Urinary bladder (tissue), 4 donors: ENCODE measurements around the gene VTI1A. TPM values are rescaled to one million over a fixed set of nuclear protein-coding genes. Genes with fewer than 3 reads are reported as not detected.
"Not testable (repeated sequence)": the region's sequence is repeated elsewhere in the genome, so short reads cannot be mapped to it uniquely, and the experiment has no call there.

Experiments
- DNase-seq: peaks from one replicate; pipeline ENCODE4 v3.0.0-alpha.2; 2015; ENCODE audit errors: extremely low spot score
- H3K27ac ChIP-seq: one replicate; pipeline ENCODE4 v1.5.1; 2013; ENCODE audit warnings: low read depth, mild to moderate bottlenecking, moderate library complexity
- H3K36me3 ChIP-seq: one replicate; pipeline ENCODE4 v1.6.1; 2013; ENCODE audit warnings: mild to moderate bottlenecking, moderate library complexity; ENCODE audit not compliant: insufficient read depth
- H3K4me1 ChIP-seq: one replicate; pipeline ENCODE4 v1.6.1; 2013; ENCODE audit warnings: mild to moderate bottlenecking, moderate library complexity; ENCODE audit not compliant: insufficient read depth
- H3K4me3 ChIP-seq: one replicate; pipeline ENCODE4 v1.5.1; 2013; ENCODE audit warnings: low read depth, low read length
- WGBS: extraction: QIAGEN DNeasy Blood & Tissue Kit; methylation state at CpG from one replicate; pipeline ENCODE4 v1.1.7; 2013; 5-methylcytosine and 5-hydroxymethylcytosine counted together
- polyA plus RNA-seq: library from polyadenylated mRNA; stranded (reverse); fragments of 200-250 nt; gene quantifications from one replicate; pipeline ENCODE4 v1.2.3, GENCODE V29; 2013
- total RNA-seq: library from RNA; depleted of rRNA; stranded (reverse); fragments of >200 nt; gene quantifications from one replicate; pipeline ENCODE4 v1.2.3, GENCODE V29; 2014
- donor health status: healthy with polysubstance abuse.
- donor health status: healthy.

VTI1A gene
- total and polyA plus RNA-seq, 2 donors = 13.1 to 42.4 TPM

- Histone ChIP-seq H3K27ac (no peak overlapping the region), H3K36me3 (no peaks in the 10 kb centered on the region), H3K4me1 (no peaks in the 10 kb centered on the region), H3K4me3 (no peak overlapping the region)
- no peak for DNase-seq
- 84% methylated on average over 3 of the region's 3 CpGs for WGBS
These were observed 79.1 kb downstream of the VTI1A start for GRCh38 chr10:112526139-112526538.

- H3K27ac ChIP-seq = no peak overlapping the region
- 54% methylated on average over 10 of the region's 10 CpGs for WGBS
- no peak for DNase-seq
- no peaks in the 10 kb centered on the region for H3K4me1 ChIP-seq
- H3K4me3 ChIP-seq = no peak overlapping the region
- H3K36me3 ChIP-seq = no peaks in the 10 kb centered on the region
These were observed 79.9 kb downstream of the VTI1A start for GRCh38 chr10:112526906-112527305.

- no peak overlapping the region for H3K4me3 ChIP-seq
- 68% methylated on average over 1 of the region's 1 CpG for WGBS
- H3K27ac ChIP-seq = no peak overlapping the region
- DNase-seq = no peak
- H3K36me3 ChIP-seq = no peaks in the 10 kb centered on the region
- no peaks in the 10 kb centered on the region for H3K4me1 ChIP-seq
These were observed 81.2 kb downstream of the VTI1A start for GRCh38 chr10:112528235-112528634.

DNA sequence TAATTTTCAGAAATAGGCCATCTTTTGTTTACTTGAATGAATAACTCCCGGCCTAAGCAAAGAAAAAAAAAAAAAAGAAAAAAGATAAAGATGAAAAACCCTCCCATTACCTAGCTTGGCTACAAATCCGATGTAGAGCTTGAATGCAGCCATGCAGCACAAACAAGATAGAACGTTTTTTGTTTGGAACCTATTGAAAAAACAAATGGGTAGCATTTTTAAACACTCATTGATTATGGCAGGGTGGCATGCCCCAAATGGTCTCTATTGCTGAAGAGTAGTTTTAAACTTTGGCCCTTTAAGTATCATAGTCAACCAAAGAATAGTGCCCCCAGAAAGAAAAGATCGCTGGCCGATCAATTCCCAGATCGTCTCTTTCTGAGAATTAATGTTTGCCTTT, 84.4 kb downstream of the VTI1A start:
- H3K4me1 ChIP-seq = no peaks in the 10 kb centered on the region
- 60% methylated on average over 6 of the region's 6 CpGs for WGBS
- no peak overlapping the region for H3K4me3 ChIP-seq
- H3K36me3 ChIP-seq = no peaks in the 10 kb centered on the region
- no peak for DNase-seq
- H3K27ac ChIP-seq = peak overlapping the region; percentile 23

- H3K4me1 ChIP-seq = no peaks in the 10 kb centered on the region
- 55% methylated on average over 6 of the region's 6 CpGs for WGBS
- H3K27ac ChIP-seq = no peak overlapping the region
- no peak for DNase-seq
- no peaks in the 10 kb centered on the region for H3K36me3 ChIP-seq
- H3K4me3 ChIP-seq = peak overlapping the region; percentile 4
These were observed 85.2 kb downstream of the VTI1A start for GRCh38 chr10:112532189-112532588.

GRCh38 chr10:112532956-112533355, 85.9 kb downstream of the VTI1A start:
- H3K4me1 ChIP-seq = no peaks in the 10 kb centered on the region
- DNase-seq = no peak
- H3K36me3 ChIP-seq = no peaks in the 10 kb centered on the region
- 69% methylated on average over 2 of the region's 2 CpGs for WGBS
- H3K4me3 ChIP-seq = no peak overlapping the region
- peak overlapping the region; percentile 10 for H3K27ac ChIP-seq

GRCh38 chr10:112533916-112534315, 86.9 kb downstream of the VTI1A start:
- 67% methylated on average over 1 of the region's 1 CpG for WGBS
- no peaks in the 10 kb centered on the region for H3K36me3 ChIP-seq

GRCh38 chr10:112535531-112535951, 88.5 kb downstream of the VTI1A start:
- Histone ChIP-seq H3K4me1 (no peaks in the 10 kb centered on the region), H3K4me3 (no peak overlapping the region), H3K27ac (no peak overlapping the region), H3K36me3 (no peaks in the 10 kb centered on the region)
- DNase-seq = no peak
- WGBS = 46% methylated on average over 3 of the region's 3 CpGs

More at GRCh38 chr10:112533916-112534315, 86.9 kb downstream of the VTI1A start:
- Histone ChIP-seq H3K4me3 (no peak overlapping the region), H3K27ac (no peak overlapping the region), H3K4me1 (no peaks in the 10 kb centered on the region)
- DNase-seq = no peak

DNA sequence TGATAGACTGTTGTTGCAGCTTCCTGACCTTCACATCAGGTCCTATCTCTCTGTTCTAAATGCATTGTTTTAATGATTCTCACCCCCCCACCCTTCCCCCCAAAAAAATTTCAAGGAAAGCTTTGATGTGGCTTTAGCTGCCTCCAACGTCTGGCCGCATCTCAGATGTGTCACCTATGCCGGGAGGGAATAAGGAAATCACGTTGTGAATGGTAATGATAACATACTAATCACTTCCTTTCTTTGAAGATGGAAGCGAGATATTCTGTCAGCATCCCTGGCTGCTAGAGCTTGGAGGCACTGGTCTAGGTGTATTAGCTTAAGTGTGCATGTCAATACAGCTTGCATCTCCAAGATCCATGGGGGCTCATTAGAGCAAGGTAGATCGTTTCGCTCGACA, 89.6 kb downstream of the VTI1A start:
- no peak overlapping the region for H3K27ac ChIP-seq
- no peak overlapping the region for H3K4me3 ChIP-seq
- WGBS = 92% methylated on average over 8 of the region's 8 CpGs
- no peak for DNase-seq
- no peaks in the 10 kb centered on the region for H3K36me3 ChIP-seq
- no peaks in the 10 kb centered on the region for H3K4me1 ChIP-seq

DNA sequence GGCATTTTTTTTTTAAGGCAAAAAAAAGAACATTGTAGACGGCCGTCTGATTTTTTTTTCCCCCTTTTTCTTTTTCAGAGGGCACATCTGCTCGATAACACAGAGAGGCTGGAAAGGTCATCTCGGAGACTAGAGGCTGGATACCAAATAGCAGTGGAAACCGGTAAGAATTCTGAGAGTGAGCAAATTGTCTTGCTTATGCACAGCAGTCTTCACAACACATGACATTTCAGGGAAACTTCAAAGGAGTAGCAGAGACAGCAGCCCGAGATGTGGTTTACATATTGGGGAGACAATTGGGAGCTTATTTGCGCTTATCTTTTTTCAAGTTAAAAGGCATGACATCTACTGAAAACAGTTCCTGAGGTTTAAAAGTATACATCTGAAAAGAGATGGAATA, 91.2 kb downstream of the VTI1A start:
- H3K36me3 ChIP-seq = no peaks in the 10 kb centered on the region
- no peak for DNase-seq
- WGBS = 90% methylated on average over 7 of the region's 7 CpGs
- no peak overlapping the region for H3K27ac ChIP-seq
- no peak overlapping the region for H3K4me3 ChIP-seq
- no peaks in the 10 kb centered on the region for H3K4me1 ChIP-seq

DNA sequence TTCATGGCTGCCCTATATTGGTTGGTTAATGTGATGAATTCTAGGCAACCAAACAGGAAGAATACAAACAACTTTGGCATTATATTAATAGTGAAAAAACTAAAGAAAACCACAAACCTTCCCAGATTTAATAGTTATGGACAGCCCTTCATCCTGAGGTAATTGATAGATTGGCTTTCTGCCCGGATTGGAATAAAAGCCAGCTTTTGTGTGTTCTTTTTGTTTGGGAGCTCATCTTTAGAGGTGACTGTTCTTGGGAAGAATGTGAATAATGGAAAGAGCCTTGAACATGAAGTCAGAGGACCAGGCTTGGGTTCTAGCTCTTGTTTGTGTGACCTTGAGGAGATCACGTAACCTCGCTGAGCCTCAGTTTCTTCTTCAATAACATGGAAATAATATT, 92.3 kb downstream of the VTI1A start:
- DNase-seq = no peak
- H3K27ac ChIP-seq = no peak overlapping the region
- no peaks in the 10 kb centered on the region for H3K4me1 ChIP-seq
- WGBS = 96% methylated on average over 3 of the region's 3 CpGs
- no peaks in the 10 kb centered on the region for H3K36me3 ChIP-seq
- no peak overlapping the region for H3K4me3 ChIP-seq

GRCh38 chr10:112542823-112543222, 95.8 kb downstream of the VTI1A start:
- not testable (repeated sequence) for H3K4me3 ChIP-seq, H3K27ac ChIP-seq, H3K36me3 ChIP-seq, DNase-seq, H3K4me1 ChIP-seq
- WGBS = 95% methylated on average over 5 of the region's 5 CpGs

DNA sequence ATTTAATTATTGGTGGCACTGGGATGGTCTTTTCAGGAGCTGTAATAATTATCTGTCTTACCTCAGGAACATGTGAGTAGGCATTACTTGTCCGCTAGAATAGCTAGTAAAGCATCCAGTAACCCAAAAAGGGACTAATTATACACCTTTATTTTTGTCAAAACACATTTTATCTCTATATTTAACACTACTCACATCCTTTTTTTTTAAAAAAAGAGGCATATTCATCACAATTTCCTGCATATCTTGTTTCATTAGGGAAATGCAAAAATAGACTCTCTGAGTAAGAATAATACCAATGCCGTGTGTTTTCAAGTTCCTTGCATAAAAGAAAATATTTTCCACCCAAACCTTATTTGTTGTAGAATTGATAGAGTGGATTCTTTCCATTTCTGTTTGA, 99.5 kb downstream of the VTI1A start:
- Histone ChIP-seq H3K4me3 (no peak overlapping the region), H3K27ac (no peak overlapping the region), H3K4me1 (no peaks in the 10 kb centered on the region), H3K36me3 (no peaks in the 10 kb centered on the region)
- WGBS = 85% methylated on average over 2 of the region's 2 CpGs
- DNase-seq = no peak

DNA sequence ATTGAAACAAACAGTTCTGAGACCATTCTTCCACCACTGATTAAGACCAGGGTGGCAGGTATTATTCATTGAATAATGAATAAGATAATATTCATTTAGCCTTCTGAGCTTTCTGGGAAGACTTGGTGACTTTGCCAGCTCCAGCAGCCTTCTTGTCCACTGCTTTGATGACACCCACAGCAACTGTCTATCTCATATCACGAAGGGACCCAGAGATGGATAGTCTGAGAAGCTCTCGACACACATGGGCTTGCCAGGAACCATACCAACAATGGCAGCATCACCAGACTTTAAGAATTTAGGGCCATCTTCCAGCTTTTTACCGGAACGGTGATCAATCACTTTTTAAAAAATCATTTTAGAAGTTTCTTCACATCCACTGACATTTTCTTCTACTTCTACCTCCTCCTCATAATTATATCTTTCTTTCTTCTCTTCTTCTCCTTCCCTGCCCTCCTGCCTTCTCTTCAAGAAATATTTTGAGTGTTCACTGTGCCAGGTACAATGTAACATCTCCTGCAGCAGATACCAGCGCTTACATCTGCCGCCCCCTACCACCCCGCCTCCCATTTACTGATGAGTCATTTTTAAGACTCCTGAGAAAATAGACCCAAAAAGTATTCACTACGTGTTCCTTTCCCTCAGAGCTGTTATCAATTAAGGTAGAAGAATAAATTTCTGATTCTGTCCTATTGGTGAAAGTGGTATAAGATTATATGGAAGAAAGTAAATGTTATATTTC, 101.7 kb downstream of the VTI1A start:
- no peak overlapping the region for H3K4me3 ChIP-seq
- 98% methylated on average over 8 of the region's 8 CpGs for WGBS
- H3K4me1 ChIP-seq = no peaks in the 10 kb centered on the region
- H3K27ac ChIP-seq = no peak overlapping the region
- DNase-seq = no peak
- H3K36me3 ChIP-seq = no peaks in the 10 kb centered on the region
